ENCODE data around the gene PHLDB2.
"Not testable (repeated sequence)": the region's sequence is repeated elsewhere in the genome, so short reads cannot be mapped to it uniquely, and the experiment has no call there.

Gene PHLDB2

GRCh38 chr3:111859061-111859973 is at the start of gene PHLDB2:
Gene PHLDB2, plus strand, starts transcription at chr3:111859265. Its CDS starts 24,813 bp downstream, at chr3:111884078.
- DNase-seq = peak; percentile 18

- no peak for DNase-seq
These were observed 48.2 kb upstream of the PHLDB2 start for GRCh38 chr3:111810909-111811308.

- DNase-seq = no peak
These were observed 47.3 kb upstream of the PHLDB2 start for GRCh38 chr3:111811811-111812210.

- no peak for DNase-seq
These were observed 46.4 kb upstream of the PHLDB2 start for GRCh38 chr3:111812701-111813100.

GRCh38 chr3:111813441-111813840 is 45.6 kb upstream of the PHLDB2 start:
- no peak for DNase-seq

- no peak for DNase-seq
These were observed 45.1 kb upstream of the PHLDB2 start for GRCh38 chr3:111813979-111814378.

GRCh38 chr3:111816771-111817170 is 42.3 kb upstream of the PHLDB2 start:
- not testable (repeated sequence) for DNase-seq

GRCh38 chr3:111819927-111820326 is 39.1 kb upstream of the PHLDB2 start:
- DNase-seq = no peak

GRCh38 chr3:111820651-111821050 is 38.4 kb upstream of the PHLDB2 start:
- no peak for DNase-seq

- no peak for DNase-seq
These were observed 37.2 kb upstream of the PHLDB2 start for GRCh38 chr3:111821891-111822290.

GRCh38 chr3:111822804-111823203 is 36.3 kb upstream of the PHLDB2 start:
- no peak for DNase-seq

- no peak for DNase-seq
These were observed 35.7 kb upstream of the PHLDB2 start for GRCh38 chr3:111823341-111823855.

- no peak for DNase-seq
These were observed 34.7 kb upstream of the PHLDB2 start for GRCh38 chr3:111824351-111824750.

GRCh38 chr3:111827871-111828270 is 31.2 kb upstream of the PHLDB2 start:
- DNase-seq = no peak

GRCh38 chr3:111828530-111828929 is 30.5 kb upstream of the PHLDB2 start:
- DNase-seq = no peak

GRCh38 chr3:111829023-111829422 is 30.0 kb upstream of the PHLDB2 start:
- no peak for DNase-seq

- DNase-seq = no peak
These were observed 27.2 kb upstream of the PHLDB2 start for GRCh38 chr3:111831840-111832239.

- DNase-seq = no peak
These were observed 22.0 kb upstream of the PHLDB2 start for GRCh38 chr3:111837112-111837511.

- DNase-seq = no peak
These were observed 20.9 kb upstream of the PHLDB2 start for GRCh38 chr3:111838133-111838532.

GRCh38 chr3:111846039-111846438 is 13.0 kb upstream of the PHLDB2 start:
- DNase-seq = no peak

- no peak for DNase-seq
These were observed 12.3 kb upstream of the PHLDB2 start for GRCh38 chr3:111846717-111847116.

- DNase-seq = no peak
These were observed 10.8 kb upstream of the PHLDB2 start for GRCh38 chr3:111848283-111848682.

- DNase-seq = no peak
These were observed 10.3 kb upstream of the PHLDB2 start for GRCh38 chr3:111848778-111849177.

GRCh38 chr3:111850537-111850936 is 8.5 kb upstream of the PHLDB2 start:
- no peak for DNase-seq
